HepG2 (cell line): ENCODE data around the gene ITPR1. TPM values are rescaled to one million over a fixed set of nuclear protein-coding genes. Genes with fewer than 3 reads are reported as not detected.

ENCODE experiments used
- ATAC-seq: fragments of 200-7000 bp; cut with Tn5 transposase; 3 replicates; pipeline ENCODE4 v1.9.1; 2020; ENCODE audit warnings: mild to moderate bottlenecking, moderate library complexity
- BruUV-seq: library from RNA; stranded (reverse); fragments of 400-500 nt; replicated peaks from 2 replicates; lab custom pipeline; 2021; lab: Mats Ljungman, UMichigan
- CTCF ChIA-PET: fragments of 300-600 bp; formaldehyde crosslinking; extraction: SDS; loops from one replicate; lab custom pipeline; 2021; ENCODE audit warnings: low total read pairs, inconsistent platforms, low intra/inter-chr PET ratio; lab: Yijun Ruan, JAX
- POLR2A ChIA-PET: fragments of 350-600 bp; sonication (Branson Sonifier 250); formaldehyde crosslinking; loops from one replicate; lab custom pipeline; 2020; ENCODE audit warnings: antibody characterized with exemption, inconsistent platforms; lab: Yijun Ruan, JAX
- DNase-seq: peaks from one replicate; pipeline ENCODE4 v3.0.0-alpha.2; 2015; ENCODE audit warnings: low spot score
- FAIRE-seq: peaks from 3 replicates; lab custom pipeline; 2011; peaks lifted over from hg19 to GRCh38; lab: Jason Lieb, UNC
- H2AFZ ChIP-seq: one replicate; pipeline ENCODE4 v1.6.1; 2011; ENCODE audit warnings: low read length, inconsistent platforms
- H3K27ac ChIP-seq: fragments of 300-600 bp; 3 replicates; pipeline ENCODE4 v1.8.0; 2011; ENCODE audit warnings: mixed run types, mild to moderate bottlenecking, mixed read lengths, low read length, inconsistent platforms; ENCODE audit not compliant: insufficient read depth; ENCODE audit errors: extremely low read length
- H3K27me3 ChIP-seq, 2 experiments: fragments of 200-600 bp in 1 of 2; 2 replicates in 1 of 2; 3 replicates in 1 of 2; pipeline versions ENCODE4 v1.6.0 to v1.8.0; 2011; ENCODE audit warnings: low read length in 2 of 2, mild to moderate bottlenecking in 2 of 2, moderate library complexity in 2 of 2, inconsistent platforms in 1 of 2; ENCODE audit not compliant: insufficient read depth in 2 of 2, control insufficient read depth in 1 of 2
- H3K36me3 ChIP-seq, 2 experiments: fragments of 200-600 bp in 1 of 2; replicated peaks in 1 of 2; 2 replicates in 1 of 2; 3 replicates in 1 of 2; pipeline versions ENCODE4 v1.5.1 to v1.8.0; 2011; ENCODE audit warnings: low read length in 2 of 2, inconsistent platforms in 1 of 2; ENCODE audit not compliant: insufficient read depth in 2 of 2, control insufficient read depth in 1 of 2
- H3K4me1 ChIP-seq: 2 replicates; pipeline ENCODE4 v1.5.1; 2012; ENCODE audit warnings: low read length, inconsistent platforms; ENCODE audit not compliant: insufficient read depth
- H3K4me2 ChIP-seq: 2 replicates; pipeline ENCODE4 v1.6.0; 2011; ENCODE audit warnings: low read depth, low read length, inconsistent platforms
- H3K4me3 ChIP-seq, 3 experiments: fragments of 200-600 bp in 1 of 3; sonication (generic), shearing (Covaris generic) in 1 of 3; replicated peaks in 1 of 3; 2 replicates each; pipeline ENCODE4 v1.5.1; 2011 to 2016; ENCODE audit warnings: low read length in 3 of 3, inconsistent platforms in 2 of 3, low read depth in 2 of 3, mild to moderate bottlenecking in 2 of 3, control low read depth in 1 of 3, mixed read lengths in 1 of 3; ENCODE audit not compliant: insufficient read depth in 1 of 3
- H3K79me2 ChIP-seq: one replicate; pipeline ENCODE4 v1.6.1; 2011; ENCODE audit warnings: low read length, inconsistent platforms; ENCODE audit not compliant: insufficient read depth
- H3K9ac ChIP-seq: 2 replicates; pipeline ENCODE4 v1.6.0; 2011; ENCODE audit warnings: mild to moderate bottlenecking, low read depth, low read length, inconsistent platforms; ENCODE audit not compliant: insufficient read depth
- H3K9me3 ChIP-seq: 2 replicates; pipeline ENCODE4 v1.5.1; 2012; ENCODE audit warnings: mild to moderate bottlenecking, low read length
- H4K20me1 ChIP-seq: 2 replicates; pipeline ENCODE4 v1.6.0; 2011; ENCODE audit warnings: inconsistent platforms, mild to moderate bottlenecking, low read length, moderate library complexity; ENCODE audit not compliant: insufficient read depth
- CEBPG ChIP-seq: IDR thresholded peaks from 2 replicates; pipeline ENCODE4 v1.6.1; 2016
- FIP1L1 ChIP-seq: fragments of 200-400 bp; formaldehyde crosslinking; IDR thresholded peaks from 2 replicates; pipeline ENCODE4 v1.6.1; 2018; ENCODE audit warnings: low read depth, mild to moderate bottlenecking, low read length, moderate library complexity, borderline replicate concordance; ENCODE audit not compliant: insufficient read depth
- HOXA9 ChIP-seq: sonication (generic); formaldehyde crosslinking; IDR thresholded peaks from 2 replicates; pipeline ENCODE4 v1.8.1; 2022; ENCODE audit warnings: missing genetic modification reagents, mild to moderate bottlenecking, moderate library complexity, borderline replicate concordance
- MTA1 ChIP-seq: sonication (generic); formaldehyde crosslinking; IDR thresholded peaks from 2 replicates; pipeline ENCODE4 v1.4.0; 2020; ENCODE audit warnings: missing genetic modification reagents, mild to moderate bottlenecking, borderline replicate concordance
- MXD4 ChIP-seq: IDR thresholded peaks from 2 replicates; pipeline ENCODE4 v1.6.1; 2016; ENCODE audit warnings: mild to moderate bottlenecking, missing biosample characterization, missing genetic modification reagents
- NR0B2 ChIP-seq: sonication (generic); formaldehyde crosslinking; IDR thresholded peaks from 2 replicates; pipeline ENCODE4 v1.4.0; 2020; ENCODE audit warnings: mild to moderate bottlenecking, missing genetic modification reagents
- PCBP2 ChIP-seq: fragments of 200-400 bp; formaldehyde crosslinking; optimal IDR thresholded peaks from 2 replicates; pipeline ENCODE3; 2018; ENCODE audit warnings: low read length, low read depth; ENCODE audit not compliant: poor library complexity, severe bottlenecking
- RBM22 ChIP-seq: fragments of 200-400 bp; formaldehyde crosslinking; optimal IDR thresholded peaks from 2 replicates; pipeline ENCODE3; 2017; ENCODE audit warnings: mild to moderate bottlenecking, low read length, moderate library complexity
- SAP130 ChIP-seq: IDR thresholded peaks from 2 replicates; pipeline ENCODE4 v1.6.1; 2016; ENCODE audit warnings: low read depth
- YEATS4 ChIP-seq: sonication (generic); formaldehyde crosslinking; IDR thresholded peaks from 2 replicates; pipeline ENCODE4 v1.4.0; 2020; ENCODE audit warnings: missing genetic modification reagents, borderline replicate concordance
- ZNF382 ChIP-seq: sonication (generic); formaldehyde crosslinking; IDR thresholded peaks from 2 replicates; pipeline ENCODE4 v1.5.0; 2020; ENCODE audit warnings: missing genetic modification reagents, mild to moderate bottlenecking, borderline replicate concordance
- ZNF563 ChIP-seq: sonication (generic); formaldehyde crosslinking; IDR thresholded peaks from 2 replicates; pipeline ENCODE4 v1.8.0; 2022; ENCODE audit warnings: mild to moderate bottlenecking, moderate library complexity, missing genetic modification reagents
- ZNF577 ChIP-seq: sonication (generic); formaldehyde crosslinking; IDR thresholded peaks from 2 replicates; pipeline ENCODE4 v1.4.0; 2020; ENCODE audit warnings: mild to moderate bottlenecking, low read depth, missing genetic modification reagents, borderline replicate concordance
- ZNF691 ChIP-seq: sonication (generic); formaldehyde crosslinking; IDR thresholded peaks from 2 replicates; pipeline ENCODE4 v1.4.0; 2020; ENCODE audit warnings: missing genetic modification reagents, low read depth, mild to moderate bottlenecking, borderline replicate concordance
- WGBS: methylation state at CpG from one replicate; pipeline ENCODE4 v1.1.6; 2017; ENCODE audit warnings: low lambda C conversion rate; 5-methylcytosine and 5-hydroxymethylcytosine counted together
- in situ Hi-C: cut with HindIII; loops from 2 replicates; pipeline ENCODE4 v1.10.0; 2017; ENCODE audit warnings: low pct_unique_long_range_greater_than_20kb; ENCODE audit not compliant: extremely low pct_ligation_motif_present
- intact Hi-C: fragments of 100-400 bp; cut with micrococcal nuclease; formaldehyde crosslinking; loops from one replicate; pipeline ENCODE4 v1.10.0; 2022; ENCODE audit not compliant: unreplicated experiment
- polyA plus RNA-seq, 8 experiments: library from polyadenylated mRNA; depleted of rRNA in 3 of 8; stranded (reverse) in 7 of 8; unstranded in 1 of 8; fragments of >200 nt; fragmentation: Illumina TruSeq in 4 of 8; extraction: Trizol in 4 of 8; gene quantifications; 2 replicates each; pipeline versions ENCODE4 v1.2.1 to v1.2.3, GENCODE V29; 2011 to 2016; ENCODE audit warnings: low read depth in 4 of 8, missing spikeins in 1 of 8, mixed read lengths in 1 of 8; ENCODE audit not compliant: insufficient read depth in 1 of 8
- total RNA-seq, 5 experiments: library from RNA; depleted of rRNA; stranded (reverse); fragments of >200 nt; fragmentation: Illumina TruSeq; extraction: Trizol; gene quantifications; 2 replicates each; pipeline ENCODE4 v1.2.3, GENCODE V29; 2016; ENCODE audit warnings: low read depth in 1 of 5
- TF ChIP-seq, protein P1 (sequence below): sonication (generic); formaldehyde crosslinking; IDR thresholded peaks from 2 replicates; pipeline ENCODE4 v1.4.0; 2020; ENCODE audit warnings: missing genetic modification reagents
- TF ChIP-seq, protein P2 (sequence below): sonication (generic); formaldehyde crosslinking; IDR thresholded peaks from 2 replicates; pipeline ENCODE4 v1.4.0; 2020; ENCODE audit warnings: missing genetic modification reagents, mild to moderate bottlenecking, borderline replicate concordance
- TF ChIP-seq, protein P3 (sequence below): fragments of 450-650 bp; IDR thresholded peaks from 2 replicates; pipeline ENCODE4 v1.6.1; 2017

Gene ITPR1
- total and polyA plus RNA-seq, 2 of the 13 experiments (the other 11 are each of a cell fraction or from before 2014, with no cell fraction given) = 10.0 to 11.4 TPM

DNA sequence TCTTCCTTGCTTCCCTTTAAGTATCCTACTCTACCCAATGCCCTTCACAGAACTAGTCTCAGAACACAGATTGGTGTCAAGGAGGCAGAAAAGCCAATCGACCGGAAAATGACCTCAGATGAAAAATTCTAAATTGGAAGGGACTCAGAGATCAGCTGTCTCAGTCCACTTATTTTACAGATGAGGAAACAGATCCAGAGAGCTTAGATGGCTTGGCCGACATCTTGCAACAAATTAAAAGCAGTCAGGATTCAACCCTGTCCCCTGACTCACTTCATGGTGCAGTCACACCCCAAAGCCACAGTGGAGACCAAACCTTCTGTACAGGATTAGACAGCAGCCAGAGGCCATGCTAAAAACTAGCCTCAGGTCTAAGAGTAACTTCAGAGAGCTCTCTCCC, 316.8 kb downstream of the ITPR1 start:
- H2AFZ ChIP-seq = no peak overlapping the region
- H3K79me2 ChIP-seq = no peaks in the 10 kb centered on the region
- ChIA-PET POLR2A (no interaction called here), CTCF (no interaction called here)
- peaks cover 14% of the 10 kb centered on the region for H3K4me1 ChIP-seq
- intact Hi-C loops (no loop called here), in situ Hi-C loops (no loop called here)
- H3K9ac ChIP-seq = no peak overlapping the region
- H3K4me2 ChIP-seq = no peak overlapping the region
- no peak for ATAC-seq
- BruUV-seq = no TSS peak
- no peak overlapping the region for H3K4me3 ChIP-seq
- H3K27me3 ChIP-seq = no peaks in the 10 kb centered on the region
- H3K9me3 ChIP-seq = no peaks in the 10 kb centered on the region
- no peak for DNase-seq
- no peaks in the 10 kb centered on the region for H4K20me1 ChIP-seq
- WGBS = 87% methylated on average over 3 of the region's 3 CpGs
- no peak for FAIRE-seq
- H3K36me3 ChIP-seq = 0 out of 5 replicates have a peak, but pooled peaks cover 0 to 1% of the 10 kb centered on the region in 2 experiments
- H3K27ac ChIP-seq = no peak overlapping the region
- TF ChIP-seq, protein P1, sequence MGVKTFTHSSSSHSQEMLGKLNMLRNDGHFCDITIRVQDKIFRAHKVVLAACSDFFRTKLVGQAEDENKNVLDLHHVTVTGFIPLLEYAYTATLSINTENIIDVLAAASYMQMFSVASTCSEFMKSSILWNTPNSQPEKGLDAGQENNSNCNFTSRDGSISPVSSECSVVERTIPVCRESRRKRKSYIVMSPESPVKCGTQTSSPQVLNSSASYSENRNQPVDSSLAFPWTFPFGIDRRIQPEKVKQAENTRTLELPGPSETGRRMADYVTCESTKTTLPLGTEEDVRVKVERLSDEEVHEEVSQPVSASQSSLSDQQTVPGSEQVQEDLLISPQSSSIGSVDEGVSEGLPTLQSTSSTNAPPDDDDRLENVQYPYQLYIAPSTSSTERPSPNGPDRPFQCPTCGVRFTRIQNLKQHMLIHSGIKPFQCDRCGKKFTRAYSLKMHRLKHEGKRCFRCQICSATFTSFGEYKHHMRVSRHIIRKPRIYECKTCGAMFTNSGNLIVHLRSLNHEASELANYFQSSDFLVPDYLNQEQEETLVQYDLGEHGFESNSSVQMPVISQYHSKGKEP (CRISPR knock-in tag) = no peak
- TF ChIP-seq RBM22 (no peak), YEATS4 (CRISPR knock-in tag) (no peak), PCBP2 (no peak), ZNF382 (CRISPR knock-in tag) (no peak), SAP130 (no peak), FIP1L1 (no peak), MXD4 (CRISPR knock-in tag) (no peak), ZNF563 (CRISPR knock-in tag) (no peak), ZNF691 (CRISPR knock-in tag) (no peak), ZNF577 (CRISPR knock-in tag) (no peak), MTA1 (no peak), CEBPG (CRISPR knock-in tag) (no peak), HOXA9 (CRISPR knock-in tag) (no peak), NR0B2 (CRISPR knock-in tag) (no peak)
- TF ChIP-seq, protein P2, sequence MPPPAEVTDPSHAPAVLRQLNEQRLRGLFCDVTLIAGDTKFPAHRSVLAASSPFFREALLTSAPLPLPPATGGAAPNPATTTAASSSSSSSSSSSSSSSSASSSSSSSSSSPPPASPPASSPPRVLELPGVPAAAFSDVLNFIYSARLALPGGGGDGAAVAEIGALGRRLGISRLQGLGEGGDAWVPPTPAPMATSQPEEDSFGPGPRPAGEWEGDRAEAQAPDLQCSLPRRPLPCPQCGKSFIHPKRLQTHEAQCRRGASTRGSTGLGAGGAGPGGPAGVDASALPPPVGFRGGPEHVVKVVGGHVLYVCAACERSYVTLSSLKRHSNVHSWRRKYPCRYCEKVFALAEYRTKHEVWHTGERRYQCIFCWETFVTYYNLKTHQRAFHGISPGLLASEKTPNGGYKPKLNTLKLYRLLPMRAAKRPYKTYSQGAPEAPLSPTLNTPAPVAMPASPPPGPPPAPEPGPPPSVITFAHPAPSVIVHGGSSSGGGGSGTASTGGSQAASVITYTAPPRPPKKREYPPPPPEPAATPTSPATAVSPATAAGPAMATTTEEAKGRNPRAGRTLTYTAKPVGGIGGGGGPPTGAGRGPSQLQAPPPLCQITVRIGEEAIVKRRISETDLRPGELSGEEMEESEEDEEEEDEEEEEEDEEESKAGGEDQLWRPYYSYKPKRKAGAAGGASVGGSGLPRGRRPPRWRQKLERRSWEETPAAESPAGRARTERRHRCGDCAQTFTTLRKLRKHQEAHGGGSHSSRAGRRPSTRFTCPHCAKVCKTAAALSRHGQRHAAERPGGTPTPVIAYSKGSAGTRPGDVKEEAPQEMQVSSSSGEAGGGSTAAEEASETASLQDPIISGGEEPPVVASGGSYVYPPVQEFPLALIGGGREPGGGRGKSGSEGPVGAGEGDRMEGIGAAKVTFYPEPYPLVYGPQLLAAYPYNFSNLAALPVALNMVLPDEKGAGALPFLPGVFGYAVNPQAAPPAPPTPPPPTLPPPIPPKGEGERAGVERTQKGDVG (CRISPR knock-in tag) = no peak
- TF ChIP-seq, protein P3, sequence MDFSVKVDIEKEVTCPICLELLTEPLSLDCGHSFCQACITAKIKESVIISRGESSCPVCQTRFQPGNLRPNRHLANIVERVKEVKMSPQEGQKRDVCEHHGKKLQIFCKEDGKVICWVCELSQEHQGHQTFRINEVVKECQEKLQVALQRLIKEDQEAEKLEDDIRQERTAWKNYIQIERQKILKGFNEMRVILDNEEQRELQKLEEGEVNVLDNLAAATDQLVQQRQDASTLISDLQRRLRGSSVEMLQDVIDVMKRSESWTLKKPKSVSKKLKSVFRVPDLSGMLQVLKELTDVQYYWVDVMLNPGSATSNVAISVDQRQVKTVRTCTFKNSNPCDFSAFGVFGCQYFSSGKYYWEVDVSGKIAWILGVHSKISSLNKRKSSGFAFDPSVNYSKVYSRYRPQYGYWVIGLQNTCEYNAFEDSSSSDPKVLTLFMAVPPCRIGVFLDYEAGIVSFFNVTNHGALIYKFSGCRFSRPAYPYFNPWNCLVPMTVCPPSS = no peak
